ENCODE measurements around the gene ARF3. TPM values are rescaled to one million over a fixed set of nuclear protein-coding genes. Genes with fewer than 3 reads are reported as not detected.
A peak's percentile ranks its signal among the peaks of the same experiment; 100 is the strongest.

ARF3 gene
- total and polyA plus RNA-seq, 2 of the 13 experiments (the other 11 are each of a cell fraction or from before 2014, with no cell fraction given): 53.8 to 57.9 TPM

GRCh38 chr12:48899651-48900050 lies 57.6 kb downstream of the ARF3 start:
- H3K27ac ChIP-seq (ENCODE audit: extremely low read length, insufficient read depth, low read length): no peak overlapping the region
- ChIA-PET CTCF (ENCODE audit: low intra/inter-chr PET ratio, low total read pairs) (no interaction called here), POLR2A (interaction anchor here (1.4 to 3.0 kb wide), 3 partner anchors 9 to 48 kb away, joined by 4 to 16 read pairs (median 9); partner anchors contain the start of genes DDX23 and RND1)
- ATAC-seq (no peak), FAIRE-seq (no peak), DNase-seq (ENCODE audit: low spot score) (no peak)
- no peaks in the 10 kb centered on the region for H3K9me3 ChIP-seq (ENCODE audit: low read length)
- TF ChIP-seq USF2 (IDR thresholded peaks at IDR 0.05; ENCODE audit: low read depth, low read length) (0 out of 2 replicates have a peak, but pooled peaks have one; percentile 35), USF2 (CRISPR knock-in tag; IDR thresholded peaks at IDR 0.05; ENCODE audit: borderline replicate concordance) (peak; percentile 26; the same call in 1 of the 2 replicates), RAD51 (IDR thresholded peaks at IDR 0.05; ENCODE audit: borderline replicate concordance) (peak; percentile 52; the same call in 1 of the 2 replicates), E2F5 (CRISPR knock-in tag; conservative IDR thresholded peaks at IDR 0.05) (no peak)
- in situ Hi-C loops (cut with HindIII; ENCODE audit: extremely low pct_ligation_motif_present, low pct_unique_long_range_greater_than_20kb) (no loop called here), intact Hi-C loops (cut with micrococcal nuclease; ENCODE audit: unreplicated experiment) (no loop called here)
- no peak overlapping the region for H2AFZ ChIP-seq (ENCODE audit: low read length)
- WGBS (ENCODE audit: low lambda C conversion rate): 10% methylated on average over 2 of the region's 2 CpGs
- H3K79me2 ChIP-seq (ENCODE audit: insufficient read depth, low read length): no peaks in the 10 kb centered on the region
- no peaks in the 10 kb centered on the region for H3K36me3 ChIP-seq (replicated peaks in 1 of 2; ENCODE audit: control insufficient read depth in 1 of 2, insufficient read depth in 2 of 2, low read length in 2 of 2)
- H3K4me1 ChIP-seq (ENCODE audit: insufficient read depth, low read length): peaks cover 44% of the 10 kb centered on the region
- BruUV-seq (replicated peaks): no TSS peak
- no peak overlapping the region for H3K4me2 ChIP-seq (ENCODE audit: low read depth, low read length)
- no peak overlapping the region for H3K4me3 ChIP-seq (replicated peaks in 1 of 3; ENCODE audit: insufficient read depth in 1 of 3, low read depth in 2 of 3, low read length in 3 of 3)
- no peaks in the 10 kb centered on the region for H3K27me3 ChIP-seq (ENCODE audit: control insufficient read depth in 1 of 2, insufficient read depth in 2 of 2, low read length in 2 of 2)
- H4K20me1 ChIP-seq (ENCODE audit: insufficient read depth, low read length): no peaks in the 10 kb centered on the region
- no peak overlapping the region for H3K9ac ChIP-seq (ENCODE audit: insufficient read depth, low read depth, low read length)

- ATAC-seq (no peak), FAIRE-seq (no peak), DNase-seq (ENCODE audit: low spot score) (no peak)
- intact Hi-C loops (cut with micrococcal nuclease; ENCODE audit: unreplicated experiment) (no loop called here), in situ Hi-C loops (cut with HindIII; ENCODE audit: extremely low pct_ligation_motif_present, low pct_unique_long_range_greater_than_20kb) (no loop called here)
- Histone ChIP-seq H3K9me3 (ENCODE audit: low read length) (no peaks in the 10 kb centered on the region), H3K79me2 (ENCODE audit: insufficient read depth, low read length) (no peaks in the 10 kb centered on the region), H4K20me1 (ENCODE audit: insufficient read depth, low read length) (no peaks in the 10 kb centered on the region), H3K4me3 (replicated peaks in 1 of 3; ENCODE audit: insufficient read depth in 1 of 3, low read depth in 2 of 3, low read length in 3 of 3) (no peak overlapping the region), H2AFZ (ENCODE audit: low read length) (no peak overlapping the region), H3K9ac (ENCODE audit: insufficient read depth, low read depth, low read length) (no peak overlapping the region), H3K4me2 (ENCODE audit: low read depth, low read length) (no peak overlapping the region), H3K27ac (ENCODE audit: extremely low read length, insufficient read depth, low read length) (no peak overlapping the region), H3K4me1 (ENCODE audit: insufficient read depth, low read length) (peaks cover 12% of the 10 kb centered on the region), H3K36me3 (replicated peaks in 1 of 2; ENCODE audit: control insufficient read depth in 1 of 2, insufficient read depth in 2 of 2, low read length in 2 of 2) (no peaks in the 10 kb centered on the region), H3K27me3 (ENCODE audit: control insufficient read depth in 1 of 2, insufficient read depth in 2 of 2, low read length in 2 of 2) (peaks cover 0 to 10% of the 10 kb centered on the region in 2 experiments; a peak in 2 of 5 replicates)
- CTCF ChIA-PET (ENCODE audit: low intra/inter-chr PET ratio, low total read pairs): no interaction called here
- BruUV-seq (replicated peaks): no TSS peak
- TF ChIP-seq JARID2 (CRISPR knock-in tag; IDR thresholded peaks at IDR 0.05; ENCODE audit: insufficient replicate concordance) (no peak), SMYD3 (CRISPR knock-in tag; IDR thresholded peaks at IDR 0.05) (no peak), BRF2 (CRISPR knock-in tag; IDR thresholded peaks at IDR 0.05) (no peak), MTA3 (CRISPR knock-in tag; IDR thresholded peaks at IDR 0.05) (no peak)
- POLR2A ChIA-PET: no interaction called here
- WGBS (ENCODE audit: low lambda C conversion rate): 0% methylated on average over 1 of the region's 1 CpG
Measured at GRCh38 chr12:48894271-48894670, 63.0 kb downstream of the ARF3 start.

Data from HepG2 (cell line).